ENCODE data around the gene CLPTM1L.
A peak's percentile ranks its signal among the peaks of the same experiment; 100 is the strongest.

CLPTM1L gene

DNA sequence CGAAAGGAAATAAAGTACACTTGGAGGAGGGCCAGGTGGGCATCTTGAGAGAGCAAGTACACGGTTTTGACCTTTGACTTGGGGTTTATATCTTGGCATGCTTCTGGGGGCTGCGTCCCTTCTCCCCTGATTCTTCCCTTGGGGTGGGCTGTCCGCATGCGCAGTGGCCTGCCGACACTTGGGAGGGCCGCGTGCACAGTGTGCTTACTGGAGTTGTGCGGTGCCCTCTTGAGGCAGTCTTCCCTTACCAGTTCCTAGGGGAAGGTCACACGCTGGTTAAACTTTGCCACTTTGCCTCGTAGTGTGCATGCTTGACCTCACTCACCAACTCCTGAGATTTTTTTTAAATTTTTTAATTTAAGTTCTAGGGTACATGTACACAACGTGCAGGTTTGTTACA lies 4.3 kb upstream of the CLPTM1L start:
- Histone ChIP-seq H3K27me3 (ENCODE audit: insufficient read depth, insufficient read length) (no peaks in the 10 kb centered on the region), H3K4me3 (ENCODE audit: insufficient read length, low read depth) (no peak overlapping the region), H3K36me3 (ENCODE audit: insufficient read depth, insufficient read length, low read length) (peaks cover 5% of the 10 kb centered on the region), H3K4me1 (ENCODE audit: insufficient read depth, insufficient read length) (peaks cover 3% of the 10 kb centered on the region), H3K9me3 (ENCODE audit: insufficient read depth, low read length) (no peaks in the 10 kb centered on the region), H3K9ac (ENCODE audit: insufficient read length, low read depth) (no peak overlapping the region)
- TF ChIP-seq ZNF274 (IDR thresholded peaks at IDR 0.05; ENCODE audit: low read depth, low read length) (no peak), SUZ12 (IDR thresholded peaks at IDR 0.05; ENCODE audit: extremely low read depth, insufficient read depth, insufficient read length) (no peak), YY1 (IDR thresholded peaks at IDR 0.05; ENCODE audit: insufficient read depth, insufficient read length) (no peak)
- no peak for DNase-seq (ENCODE audit: low read depth, low spot score)

DNA sequence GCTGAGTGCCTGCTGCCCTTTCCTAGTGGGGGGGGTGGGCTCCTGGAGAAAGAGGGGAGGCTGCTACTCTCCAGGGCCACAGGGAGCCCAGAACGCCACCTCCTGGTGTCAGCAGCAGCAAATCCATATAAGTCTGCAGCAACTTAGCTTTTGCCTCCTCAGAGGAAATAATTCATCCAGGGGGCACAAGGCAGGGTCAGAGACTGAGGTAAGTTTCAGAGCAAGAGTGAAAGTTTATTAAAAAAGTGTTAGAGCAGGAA lies 4.0 kb upstream of the CLPTM1L start:
- Histone ChIP-seq H3K4me3 (ENCODE audit: insufficient read length, low read depth) (no peak overlapping the region), H3K4me1 (ENCODE audit: insufficient read depth, insufficient read length) (peaks cover 3% of the 10 kb centered on the region), H3K36me3 (ENCODE audit: insufficient read depth, insufficient read length, low read length) (peaks cover 6% of the 10 kb centered on the region), H3K9me3 (ENCODE audit: insufficient read depth, low read length) (no peaks in the 10 kb centered on the region), H3K9ac (ENCODE audit: insufficient read length, low read depth) (no peak overlapping the region), H3K27me3 (ENCODE audit: insufficient read depth, insufficient read length) (no peaks in the 10 kb centered on the region)
- no peak for DNase-seq (ENCODE audit: low read depth, low spot score)
- TF ChIP-seq SUZ12 (IDR thresholded peaks at IDR 0.05; ENCODE audit: extremely low read depth, insufficient read depth, insufficient read length): no peak
- no peak for TF ChIP-seq YY1 (IDR thresholded peaks at IDR 0.05; ENCODE audit: insufficient read depth, insufficient read length)
- no peak for TF ChIP-seq ZNF274 (IDR thresholded peaks at IDR 0.05; ENCODE audit: low read depth, low read length)

DNA sequence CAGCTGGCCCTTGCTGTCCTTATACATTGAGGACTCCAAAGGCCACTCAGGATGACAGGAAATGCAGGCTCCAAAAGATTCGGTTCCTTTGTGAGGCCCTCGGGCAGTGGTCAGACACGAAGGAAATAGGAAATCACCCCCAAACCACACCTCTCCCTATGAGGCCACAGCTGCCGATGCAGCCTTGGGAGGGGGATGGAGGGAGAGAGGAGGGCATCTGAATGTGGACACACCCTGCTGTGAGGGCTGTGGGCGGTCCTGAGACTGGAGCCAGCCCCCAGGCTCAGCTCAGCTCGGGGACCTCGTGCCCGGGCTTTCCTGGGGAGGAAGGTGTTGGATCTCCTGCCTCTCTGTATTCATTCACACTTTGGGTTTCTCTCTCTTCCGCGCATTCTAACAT lies 2.7 kb upstream of the CLPTM1L start:
- TF ChIP-seq SUZ12 (IDR thresholded peaks at IDR 0.05; ENCODE audit: extremely low read depth, insufficient read depth, insufficient read length) (no peak), YY1 (IDR thresholded peaks at IDR 0.05; ENCODE audit: insufficient read depth, insufficient read length) (no peak), ZNF274 (IDR thresholded peaks at IDR 0.05; ENCODE audit: low read depth, low read length) (no peak)
- H3K36me3 ChIP-seq (ENCODE audit: insufficient read depth, insufficient read length, low read length): peaks cover 16% of the 10 kb centered on the region
- no peaks in the 10 kb centered on the region for H3K27me3 ChIP-seq (ENCODE audit: insufficient read depth, insufficient read length)
- no peak overlapping the region for H3K9ac ChIP-seq (ENCODE audit: insufficient read length, low read depth)
- no peak overlapping the region for H3K4me3 ChIP-seq (ENCODE audit: insufficient read length, low read depth)
- no peaks in the 10 kb centered on the region for H3K9me3 ChIP-seq (ENCODE audit: insufficient read depth, low read length)
- peaks cover under 1% of the 10 kb centered on the region for H3K4me1 ChIP-seq (ENCODE audit: insufficient read depth, insufficient read length)
- DNase-seq (ENCODE audit: low read depth, low spot score): no peak

DNA sequence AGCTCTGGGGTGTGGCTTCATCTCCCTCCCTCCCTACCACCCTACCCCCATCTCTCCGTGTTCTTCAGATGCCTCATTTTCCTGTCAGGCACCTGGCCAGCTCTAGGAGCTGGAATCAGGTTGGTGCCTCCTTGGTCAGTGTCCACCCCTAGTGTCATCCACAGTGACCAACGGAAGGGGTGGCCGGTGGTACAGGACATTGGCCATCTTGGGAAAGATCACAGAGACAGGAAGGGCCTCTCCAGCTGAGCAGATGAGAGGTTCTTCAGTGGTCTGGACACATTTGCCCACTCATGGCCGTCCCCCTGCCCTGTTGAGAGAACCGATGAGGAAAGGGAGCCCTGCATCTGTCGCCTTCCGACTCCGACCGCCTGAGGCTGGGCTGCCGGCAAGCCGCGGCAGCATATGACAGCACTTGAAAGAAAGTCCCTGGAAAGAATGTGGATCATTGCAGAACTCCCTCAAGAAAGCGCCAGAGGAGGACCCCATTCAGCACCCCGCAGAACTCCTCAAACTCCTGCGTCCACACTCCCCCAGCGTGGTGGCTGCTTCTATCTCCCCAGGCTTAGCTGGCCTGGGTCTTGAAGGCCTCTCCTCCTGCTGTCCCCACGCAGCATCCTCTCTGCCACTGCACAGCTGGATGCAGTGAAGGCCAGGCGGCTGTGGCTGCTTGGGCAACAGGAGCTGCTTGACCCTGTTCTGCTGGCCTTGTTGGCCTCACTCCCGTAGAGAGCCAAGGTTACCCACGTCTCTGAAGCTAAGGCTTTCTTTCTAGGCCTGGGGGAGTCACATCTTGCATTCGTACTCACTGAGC lies 1.9 kb upstream of the CLPTM1L start:
- H3K27me3 ChIP-seq (ENCODE audit: insufficient read depth, insufficient read length): no peaks in the 10 kb centered on the region
- no peaks in the 10 kb centered on the region for H3K4me1 ChIP-seq (ENCODE audit: insufficient read depth, insufficient read length)
- DNase-seq (ENCODE audit: low read depth, low spot score): no peak
- H3K4me3 ChIP-seq (ENCODE audit: insufficient read length, low read depth): no peak overlapping the region
- TF ChIP-seq ZNF274 (IDR thresholded peaks at IDR 0.05; ENCODE audit: low read depth, low read length): no peak
- no peak for TF ChIP-seq YY1 (IDR thresholded peaks at IDR 0.05; ENCODE audit: insufficient read depth, insufficient read length)
- TF ChIP-seq SUZ12 (IDR thresholded peaks at IDR 0.05; ENCODE audit: extremely low read depth, insufficient read depth, insufficient read length): no peak
- no peaks in the 10 kb centered on the region for H3K9me3 ChIP-seq (ENCODE audit: insufficient read depth, low read length)
- peak overlapping the region; percentile 10 for H3K9ac ChIP-seq (ENCODE audit: insufficient read length, low read depth)
- peaks cover 24% of the 10 kb centered on the region for H3K36me3 ChIP-seq (ENCODE audit: insufficient read depth, insufficient read length, low read length)

DNA sequence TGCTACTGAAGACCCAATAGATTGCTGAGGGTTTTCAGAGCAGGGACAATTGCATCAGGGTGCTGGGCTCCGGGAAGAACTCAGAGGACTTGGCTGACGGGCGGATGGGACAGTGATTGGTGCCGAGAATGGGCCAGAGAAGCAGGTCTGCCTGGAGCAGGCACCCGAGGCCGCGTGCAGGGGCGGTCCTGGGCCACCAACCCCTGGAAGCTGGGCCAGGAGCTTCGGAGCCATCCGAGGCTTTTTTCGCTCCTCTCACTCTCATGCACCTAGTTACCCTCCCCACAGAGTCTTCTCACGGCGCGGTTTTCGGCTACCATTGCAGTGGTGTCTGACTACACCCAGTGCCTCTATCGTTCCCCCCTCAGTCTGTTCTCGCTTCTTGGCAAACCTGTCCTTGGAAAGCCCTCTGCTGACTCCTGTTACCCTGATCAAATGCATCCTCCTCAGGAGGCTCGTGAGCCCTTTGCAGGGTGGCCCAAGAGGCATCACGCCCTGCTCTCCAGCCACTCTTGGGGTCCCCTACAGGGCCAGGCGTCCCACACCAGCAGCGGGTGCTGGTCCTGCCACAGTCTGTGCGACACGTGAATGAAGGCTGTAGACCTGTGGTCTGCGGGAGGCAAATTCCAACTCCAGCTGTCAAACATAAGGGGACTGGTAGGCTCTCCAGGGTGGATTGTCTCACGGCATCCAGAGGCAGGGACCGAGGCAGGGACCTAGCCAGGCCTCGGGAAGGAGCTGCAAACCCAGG lies 1.2 kb upstream of the CLPTM1L start:
- DNase-seq (ENCODE audit: low read depth, low spot score): no peak

DNA sequence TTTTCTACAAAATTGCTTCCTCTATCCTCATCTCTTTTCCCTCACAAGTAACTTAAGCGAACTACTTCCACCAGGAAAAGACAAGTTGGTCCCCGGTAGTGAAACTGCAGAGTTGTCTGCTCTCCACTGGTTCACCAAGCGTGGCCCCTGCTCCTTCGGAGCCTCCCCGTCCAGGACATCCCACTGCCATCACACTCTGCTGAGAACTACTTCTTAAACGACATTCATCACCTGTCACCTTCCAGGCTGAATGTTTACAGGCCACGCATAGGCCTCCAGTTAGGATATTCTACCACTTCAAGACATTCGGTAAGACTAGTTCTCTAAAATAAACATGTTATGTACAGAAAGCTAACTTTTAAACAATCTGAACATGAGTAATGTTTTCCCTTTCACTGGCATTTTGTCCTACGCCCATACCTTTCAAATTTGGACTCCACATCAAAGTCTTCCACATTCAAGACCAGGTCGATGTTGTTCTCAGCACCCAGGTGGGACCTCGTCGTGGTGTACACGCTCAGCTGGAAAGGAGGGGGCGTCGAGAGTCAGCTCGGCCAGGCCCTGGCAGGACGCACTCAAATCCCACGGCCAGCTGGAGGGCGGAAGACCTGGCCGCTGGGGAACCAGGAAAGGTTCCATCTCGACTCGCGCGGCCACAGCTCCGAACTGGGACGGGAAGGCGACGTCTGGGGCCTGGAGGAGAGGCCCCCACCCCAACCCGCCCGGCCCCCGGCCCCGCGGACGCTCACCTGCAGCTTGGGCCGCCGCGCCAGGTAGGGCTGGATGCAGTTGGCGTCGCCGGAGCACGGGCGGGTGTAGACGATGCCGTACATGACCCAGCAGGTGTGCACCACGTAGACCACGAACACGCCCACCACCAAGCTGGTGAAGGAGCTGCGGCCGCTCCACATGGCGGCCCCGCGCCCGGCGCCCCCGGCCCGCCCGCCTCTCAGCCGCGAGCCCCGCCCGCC lies 683 bp downstream of the CLPTM1L start:
- H3K4me1 ChIP-seq (ENCODE audit: insufficient read depth, insufficient read length): no peaks in the 10 kb centered on the region
- peak overlapping the region; percentile 90 for H3K9ac ChIP-seq (ENCODE audit: insufficient read length, low read depth)
- H3K9me3 ChIP-seq (ENCODE audit: insufficient read depth, low read length): no peaks in the 10 kb centered on the region
- H3K4me3 ChIP-seq (ENCODE audit: insufficient read length, low read depth): peak overlapping the region; percentile 63
- DNase-seq (ENCODE audit: low read depth, low spot score): no peak
- no peaks in the 10 kb centered on the region for H3K27me3 ChIP-seq (ENCODE audit: insufficient read depth, insufficient read length)
- H3K36me3 ChIP-seq (ENCODE audit: insufficient read depth, insufficient read length, low read length): peaks cover 44% of the 10 kb centered on the region
- TF ChIP-seq ZNF274 (IDR thresholded peaks at IDR 0.05; ENCODE audit: low read depth, low read length) (no peak), YY1 (IDR thresholded peaks at IDR 0.05; ENCODE audit: insufficient read depth, insufficient read length) (no peak), SUZ12 (IDR thresholded peaks at IDR 0.05; ENCODE audit: extremely low read depth, insufficient read depth, insufficient read length) (no peak)

More for the DNA sequence above, 1.2 kb upstream of the CLPTM1L start:
- Histone ChIP-seq H3K4me3 (ENCODE audit: insufficient read length, low read depth) (peak overlapping the region; percentile 63), H3K36me3 (ENCODE audit: insufficient read depth, insufficient read length, low read length) (peaks cover 32% of the 10 kb centered on the region), H3K27me3 (ENCODE audit: insufficient read depth, insufficient read length) (no peaks in the 10 kb centered on the region), H3K9me3 (ENCODE audit: insufficient read depth, low read length) (no peaks in the 10 kb centered on the region), H3K9ac (ENCODE audit: insufficient read length, low read depth) (peak overlapping the region; percentile 81), H3K4me1 (ENCODE audit: insufficient read depth, insufficient read length) (no peaks in the 10 kb centered on the region)
- TF ChIP-seq ZNF274 (IDR thresholded peaks at IDR 0.05; ENCODE audit: low read depth, low read length) (no peak), SUZ12 (IDR thresholded peaks at IDR 0.05; ENCODE audit: extremely low read depth, insufficient read depth, insufficient read length) (no peak), YY1 (IDR thresholded peaks at IDR 0.05; ENCODE audit: insufficient read depth, insufficient read length) (no peak)

Measured in NT2/D1 (cell line).